NB4 (cell line): ENCODE results near the gene ARID3A.

Source experiments
- CTCF ChIP-seq: IDR thresholded peaks from one replicate; pipeline ENCODE4 v1.5.1; 2012; ENCODE audit warnings: low read depth, low read length
- MYC ChIP-seq: IDR thresholded peaks from 2 replicates; pipeline ENCODE4 v1.6.1; 2011; ENCODE audit warnings: low read depth, low read length
- POLR2A ChIP-seq: IDR thresholded peaks from 2 replicates; pipeline ENCODE4 v1.6.1; 2011; ENCODE audit warnings: mild to moderate bottlenecking; ENCODE audit not compliant: insufficient read length; ENCODE audit errors: extremely low read depth

- TF ChIP-seq CTCF (no peak), POLR2A (no peak), MYC (no peak)
Measured at GRCh38 chr19:918152-918437, 7.7 kb upstream of the ARID3A start.
